Activated CD8-positive, alpha-beta memory T cell treated with anti-CD3 and anti-CD28 coated beads, Interleukin-2, amount 50 U/mL, for 48 hours (primary cell): Measurements from ENCODE around the gene CEP89.
A peak's percentile ranks its signal among the peaks of the same experiment; 100 is the strongest.
"Not testable (repeated sequence)": the region's sequence is repeated elsewhere in the genome, so short reads cannot be mapped to it uniquely, and the experiment has no call there.

Source experiments
- DNase-seq: peaks from one replicate; pipeline ENCODE4 v3.0.0-alpha.2; 2020

The CEP89 gene

GRCh38 chr19:32971715-32972540, at the start of gene CEP89, which contains the start of gene FAAP24:
Gene CEP89 (minus strand): TSS chr19:32971958. CDS start chr19:32971874, 84 bp downstream.
Gene FAAP24 (plus strand): TSS chr19:32972242. CDS start chr19:32973197, 955 bp downstream.
- DNase-seq: peak; percentile 96

GRCh38 chr19:33010891-33011290, 39.1 kb upstream of the CEP89 start:
- not testable (repeated sequence) for DNase-seq

GRCh38 chr19:33008738-33009137, 37.0 kb upstream of the CEP89 start:
- DNase-seq: no peak

- no peak for DNase-seq
These were observed 33.7 kb upstream of the CEP89 start for GRCh38 chr19:33005440-33005839.

- not testable (repeated sequence) for DNase-seq
These were observed 31.8 kb upstream of the CEP89 start for GRCh38 chr19:33003424-33004024.

- DNase-seq: not testable (repeated sequence)
These were observed 30.5 kb upstream of the CEP89 start for GRCh38 chr19:33002126-33002865.

- DNase-seq: no peak
These were observed 29.2 kb upstream of the CEP89 start for GRCh38 chr19:33000910-33001309.

- DNase-seq: peak; percentile 52
These were observed 28.8 kb upstream of the CEP89 start for GRCh38 chr19:33000510-33000909.

- DNase-seq: no peak
These were observed 27.0 kb upstream of the CEP89 start for GRCh38 chr19:32998722-32999121.

- no peak for DNase-seq
These were observed 26.1 kb upstream of the CEP89 start for GRCh38 chr19:32997716-32998355.

- not testable (repeated sequence) for DNase-seq
These were observed 25.3 kb upstream of the CEP89 start for GRCh38 chr19:32997061-32997464.

- DNase-seq: not testable (repeated sequence)
These were observed 24.2 kb upstream of the CEP89 start for GRCh38 chr19:32995966-32996365.

GRCh38 chr19:32988724-32989123, 17.0 kb upstream of the CEP89 start:
- DNase-seq: no peak

- DNase-seq: not testable (repeated sequence)
These were observed 16.5 kb upstream of the CEP89 start for GRCh38 chr19:32988254-32988653.

GRCh38 chr19:32982488-32982887, 10.7 kb upstream of the CEP89 start:
- DNase-seq: not testable (repeated sequence)

- not testable (repeated sequence) for DNase-seq
These were observed 8.0 kb upstream of the CEP89 start for GRCh38 chr19:32979807-32980206.

GRCh38 chr19:32977813-32978212, 6.1 kb upstream of the CEP89 start:
- not testable (repeated sequence) for DNase-seq

- DNase-seq: no peak
These were observed 5.5 kb upstream of the CEP89 start for GRCh38 chr19:32977280-32977679.

GRCh38 chr19:32976223-32976805, 4.6 kb upstream of the CEP89 start:
- peak; percentile 90 for DNase-seq

GRCh38 chr19:32971012-32971595, 654 bp downstream of the CEP89 start:
- DNase-seq: no peak

- no peak for DNase-seq
These were observed 2.2 kb downstream of the CEP89 start for GRCh38 chr19:32969549-32969948.

GRCh38 chr19:32966750-32967149, 5.0 kb downstream of the CEP89 start:
- no peak for DNase-seq
